ENCODE results near the gene SUCLG1.

GRCh38 chr2:84393829-84394228, 65.3 kb downstream of the SUCLG1 start:
- TF ChIP-seq, protein P1, sequence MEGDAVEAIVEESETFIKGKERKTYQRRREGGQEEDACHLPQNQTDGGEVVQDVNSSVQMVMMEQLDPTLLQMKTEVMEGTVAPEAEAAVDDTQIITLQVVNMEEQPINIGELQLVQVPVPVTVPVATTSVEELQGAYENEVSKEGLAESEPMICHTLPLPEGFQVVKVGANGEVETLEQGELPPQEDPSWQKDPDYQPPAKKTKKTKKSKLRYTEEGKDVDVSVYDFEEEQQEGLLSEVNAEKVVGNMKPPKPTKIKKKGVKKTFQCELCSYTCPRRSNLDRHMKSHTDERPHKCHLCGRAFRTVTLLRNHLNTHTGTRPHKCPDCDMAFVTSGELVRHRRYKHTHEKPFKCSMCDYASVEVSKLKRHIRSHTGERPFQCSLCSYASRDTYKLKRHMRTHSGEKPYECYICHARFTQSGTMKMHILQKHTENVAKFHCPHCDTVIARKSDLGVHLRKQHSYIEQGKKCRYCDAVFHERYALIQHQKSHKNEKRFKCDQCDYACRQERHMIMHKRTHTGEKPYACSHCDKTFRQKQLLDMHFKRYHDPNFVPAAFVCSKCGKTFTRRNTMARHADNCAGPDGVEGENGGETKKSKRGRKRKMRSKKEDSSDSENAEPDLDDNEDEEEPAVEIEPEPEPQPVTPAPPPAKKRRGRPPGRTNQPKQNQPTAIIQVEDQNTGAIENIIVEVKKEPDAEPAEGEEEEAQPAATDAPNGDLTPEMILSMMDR (IDR thresholded peaks at IDR 0.05; ENCODE audit: low read depth, low read length) = no peak
- no peak for TF ChIP-seq EZH2phosphoT487 (IDR thresholded peaks at IDR 0.05; ENCODE audit: low read depth)
